Ishikawa (cell line): ENCODE measurements around the gene ARHGAP20.

Experiments used
- CEBPB ChIP-seq: IDR thresholded peaks from 2 replicates; pipeline ENCODE4 v1.6.1; 2012
- CREB1 ChIP-seq: IDR thresholded peaks from 2 replicates; pipeline ENCODE4 v1.6.1; 2012; ENCODE audit warnings: low read depth
- EGR1 ChIP-seq: IDR thresholded peaks from 2 replicates; pipeline ENCODE4 v1.6.1; 2012
- EP300 ChIP-seq: IDR thresholded peaks from 2 replicates; pipeline ENCODE4 v1.6.1; 2012; ENCODE audit warnings: borderline replicate concordance
- FOXM1 ChIP-seq: IDR thresholded peaks from 2 replicates; pipeline ENCODE4 v1.6.1; 2012; ENCODE audit warnings: low read depth, borderline replicate concordance
- MAX ChIP-seq: IDR thresholded peaks from 2 replicates; pipeline ENCODE4 v1.6.1; 2012
- NFIC ChIP-seq: IDR thresholded peaks from 2 replicates; pipeline ENCODE4 v1.6.1; 2012
- RAD21 ChIP-seq: IDR thresholded peaks from 2 replicates; pipeline ENCODE4 v1.6.1; 2012; ENCODE audit warnings: low read depth
- TAF1 ChIP-seq: IDR thresholded peaks from 2 replicates; pipeline ENCODE4 v1.6.1; 2012; ENCODE audit warnings: low read depth, mild to moderate bottlenecking
- TCF12 ChIP-seq: IDR thresholded peaks from 2 replicates; pipeline ENCODE4 v1.6.1; 2012; ENCODE audit warnings: low read depth
- TEAD4 ChIP-seq: IDR thresholded peaks from 2 replicates; pipeline ENCODE4 v1.6.1; 2012
- YY1 ChIP-seq: IDR thresholded peaks from 2 replicates; pipeline ENCODE4 v1.6.1; 2012; ENCODE audit warnings: low read depth
- ZBTB7A ChIP-seq: IDR thresholded peaks from 2 replicates; pipeline ENCODE4 v1.6.1; 2012; ENCODE audit warnings: low read depth
- TF ChIP-seq, protein P1 (sequence below): IDR thresholded peaks from 2 replicates; pipeline ENCODE4 v1.6.1; 2012; ENCODE audit warnings: low read depth, mild to moderate bottlenecking
- TF ChIP-seq, protein P2 (sequence below): IDR thresholded peaks from 2 replicates; pipeline ENCODE4 v1.6.1; 2012

ARHGAP20 gene

DNA sequence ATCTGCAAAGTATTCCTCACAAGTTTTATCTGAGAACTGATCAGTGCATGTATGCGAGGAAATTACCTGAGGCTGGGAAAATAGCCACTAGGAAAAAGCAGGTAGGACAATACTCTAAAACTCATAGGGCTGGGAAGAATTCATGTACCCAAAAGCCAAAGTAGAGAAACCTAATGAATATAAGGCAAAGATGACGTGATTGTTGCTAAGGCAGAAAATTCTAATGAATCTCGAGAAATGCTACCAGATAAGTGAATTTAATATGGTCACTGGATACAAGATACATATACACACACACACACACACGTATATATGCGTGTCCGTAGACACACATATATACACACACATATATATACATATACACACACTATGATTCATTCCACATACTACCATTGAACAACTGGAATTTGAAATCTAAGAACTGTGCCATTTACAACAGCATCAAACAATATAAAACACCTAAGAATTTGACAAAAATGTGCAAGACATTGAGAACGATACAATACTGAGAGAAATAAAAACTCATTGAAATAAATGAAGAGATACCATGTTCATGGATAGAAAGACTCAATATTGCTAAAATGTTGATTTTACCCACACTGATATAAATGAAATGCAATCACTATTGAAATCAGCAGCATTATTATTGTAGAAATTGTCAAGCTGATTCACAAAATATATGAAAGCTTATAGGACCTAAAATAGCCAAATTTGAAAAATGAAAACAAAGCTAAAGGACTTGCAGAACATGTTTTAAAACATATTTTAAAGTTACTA lies 46.4 kb downstream of the ARHGAP20 start:
- TF ChIP-seq YY1 = no peak

- TF ChIP-seq ZBTB7A (no peak), TEAD4 (no peak), RAD21 (no peak), TAF1 (no peak), EP300 (no peak)
- TF ChIP-seq, protein P1, sequence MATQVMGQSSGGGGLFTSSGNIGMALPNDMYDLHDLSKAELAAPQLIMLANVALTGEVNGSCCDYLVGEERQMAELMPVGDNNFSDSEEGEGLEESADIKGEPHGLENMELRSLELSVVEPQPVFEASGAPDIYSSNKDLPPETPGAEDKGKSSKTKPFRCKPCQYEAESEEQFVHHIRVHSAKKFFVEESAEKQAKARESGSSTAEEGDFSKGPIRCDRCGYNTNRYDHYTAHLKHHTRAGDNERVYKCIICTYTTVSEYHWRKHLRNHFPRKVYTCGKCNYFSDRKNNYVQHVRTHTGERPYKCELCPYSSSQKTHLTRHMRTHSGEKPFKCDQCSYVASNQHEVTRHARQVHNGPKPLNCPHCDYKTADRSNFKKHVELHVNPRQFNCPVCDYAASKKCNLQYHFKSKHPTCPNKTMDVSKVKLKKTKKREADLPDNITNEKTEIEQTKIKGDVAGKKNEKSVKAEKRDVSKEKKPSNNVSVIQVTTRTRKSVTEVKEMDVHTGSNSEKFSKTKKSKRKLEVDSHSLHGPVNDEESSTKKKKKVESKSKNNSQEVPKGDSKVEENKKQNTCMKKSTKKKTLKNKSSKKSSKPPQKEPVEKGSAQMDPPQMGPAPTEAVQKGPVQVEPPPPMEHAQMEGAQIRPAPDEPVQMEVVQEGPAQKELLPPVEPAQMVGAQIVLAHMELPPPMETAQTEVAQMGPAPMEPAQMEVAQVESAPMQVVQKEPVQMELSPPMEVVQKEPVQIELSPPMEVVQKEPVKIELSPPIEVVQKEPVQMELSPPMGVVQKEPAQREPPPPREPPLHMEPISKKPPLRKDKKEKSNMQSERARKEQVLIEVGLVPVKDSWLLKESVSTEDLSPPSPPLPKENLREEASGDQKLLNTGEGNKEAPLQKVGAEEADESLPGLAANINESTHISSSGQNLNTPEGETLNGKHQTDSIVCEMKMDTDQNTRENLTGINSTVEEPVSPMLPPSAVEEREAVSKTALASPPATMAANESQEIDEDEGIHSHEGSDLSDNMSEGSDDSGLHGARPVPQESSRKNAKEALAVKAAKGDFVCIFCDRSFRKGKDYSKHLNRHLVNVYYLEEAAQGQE = no peak
Observed at GRCh38 chr11:110655967-110656366, 56.3 kb downstream of the ARHGAP20 start.

DNA sequence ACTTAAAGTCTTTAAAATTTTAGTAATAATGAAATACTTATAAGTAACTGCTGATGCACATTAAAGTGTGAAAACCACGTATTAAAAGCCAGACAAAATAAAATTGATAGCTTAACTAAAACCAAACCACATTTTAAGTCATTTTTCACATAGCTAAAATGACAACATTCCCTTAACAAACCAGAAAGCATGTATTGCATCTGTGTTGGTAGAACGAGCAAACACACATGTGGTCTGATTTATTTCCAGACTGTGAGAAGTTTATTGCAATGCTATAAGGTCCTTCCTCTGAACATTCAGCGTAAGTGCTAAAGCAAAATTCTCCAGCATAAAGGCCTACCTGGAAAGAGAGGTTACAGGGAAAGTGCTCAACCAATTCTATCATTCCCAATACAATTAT lies 57.8 kb downstream of the ARHGAP20 start:
- no peak for TF ChIP-seq EGR1
- TF ChIP-seq, protein P2, sequence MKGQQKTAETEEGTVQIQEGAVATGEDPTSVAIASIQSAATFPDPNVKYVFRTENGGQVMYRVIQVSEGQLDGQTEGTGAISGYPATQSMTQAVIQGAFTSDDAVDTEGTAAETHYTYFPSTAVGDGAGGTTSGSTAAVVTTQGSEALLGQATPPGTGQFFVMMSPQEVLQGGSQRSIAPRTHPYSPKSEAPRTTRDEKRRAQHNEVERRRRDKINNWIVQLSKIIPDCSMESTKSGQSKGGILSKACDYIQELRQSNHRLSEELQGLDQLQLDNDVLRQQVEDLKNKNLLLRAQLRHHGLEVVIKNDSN = no peak
- no peak for TF ChIP-seq YY1
- TF ChIP-seq TAF1 = no peak
- TF ChIP-seq RAD21 = no peak
- no peak for TF ChIP-seq NFIC
- no peak for TF ChIP-seq TEAD4
- TF ChIP-seq CREB1 = no peak
- TF ChIP-seq MAX = no peak
- no peak for TF ChIP-seq TCF12
- no peak for TF ChIP-seq FOXM1
- TF ChIP-seq EP300 = no peak
- TF ChIP-seq, protein P1 = no peak
- TF ChIP-seq CEBPB = no peak
- no peak for TF ChIP-seq ZBTB7A

GRCh38 chr11:110645253-110645652 lies 67.0 kb downstream of the ARHGAP20 start:
- TF ChIP-seq TAF1 = no peak
- TF ChIP-seq TCF12 = no peak
- TF ChIP-seq EP300 = no peak
- no peak for TF ChIP-seq FOXM1
- TF ChIP-seq YY1 = no peak
- TF ChIP-seq TEAD4 = no peak
- no peak for TF ChIP-seq RAD21
- no peak for TF ChIP-seq ZBTB7A
- no peak for TF ChIP-seq NFIC
- TF ChIP-seq, protein P2 = no peak
- TF ChIP-seq, protein P1 = no peak
- TF ChIP-seq MAX = no peak
- TF ChIP-seq CEBPB = no peak
- TF ChIP-seq CREB1 = no peak
- TF ChIP-seq EGR1 = no peak

- TF ChIP-seq TEAD4 (no peak), ZBTB7A (no peak), NFIC (no peak), CREB1 (no peak), MAX (no peak), EGR1 (no peak), RAD21 (no peak)
Observed at GRCh38 chr11:110634370-110634769, 77.9 kb downstream of the ARHGAP20 start.
